ENCODE measurements around the gene CACHD1. TPM values are rescaled to one million over a fixed set of nuclear protein-coding genes. Genes with fewer than 3 reads are reported as not detected.

Gene CACHD1
- polyA plus RNA-seq, 2 of the 4 experiments (the other 2 are of a cell fraction), result 0.72 to 1.6 TPM

DNA sequence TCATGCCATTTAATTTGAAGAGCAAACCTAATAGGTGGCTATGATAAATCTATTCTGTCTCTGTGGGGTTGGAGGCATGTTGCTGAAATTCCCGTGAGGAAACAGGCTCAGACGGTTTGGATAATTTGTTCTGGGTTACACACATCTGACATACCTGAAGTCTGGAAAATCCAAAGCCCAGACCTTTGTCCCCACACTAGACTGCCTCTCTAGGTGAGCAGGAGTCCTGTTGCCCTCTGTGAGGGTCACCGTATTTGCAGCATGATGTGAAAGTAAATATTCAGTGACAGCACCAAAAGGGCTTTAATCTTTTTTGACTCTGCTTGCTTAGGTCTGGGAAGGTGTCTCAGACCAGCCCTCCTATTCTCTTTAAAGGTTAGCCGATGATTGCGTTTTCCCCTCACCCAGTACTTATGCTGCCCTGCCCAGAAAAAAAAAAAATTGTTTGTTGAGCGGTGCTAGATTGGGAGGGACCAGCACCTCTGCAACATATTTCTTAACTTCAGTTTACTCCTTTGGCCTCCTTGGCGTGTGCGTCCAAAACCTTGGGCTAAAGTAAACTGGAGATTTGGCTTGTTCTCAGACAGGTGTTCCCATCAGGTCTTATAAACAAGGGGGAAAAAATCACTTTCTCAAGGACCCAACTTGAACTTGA lies 67.0 kb downstream of the CACHD1 start:
- TF ChIP-seq HOXB13 (CRISPR knock-in tag; IDR thresholded peaks at IDR 0.05; ENCODE audit: low read depth) (no peak), FOSB (CRISPR knock-in tag; IDR thresholded peaks at IDR 0.05) (no peak), FOSL2 (IDR thresholded peaks at IDR 0.05) (no peak), FOSL2 (CRISPR knock-in tag; IDR thresholded peaks at IDR 0.05) (no peak), ESRRA (IDR thresholded peaks at IDR 0.05; ENCODE audit: borderline replicate concordance, low read length) (no peak), NPAS2 (CRISPR knock-in tag; IDR thresholded peaks at IDR 0.05; ENCODE audit: borderline replicate concordance) (no peak), ZSCAN20 (CRISPR knock-in tag; IDR thresholded peaks at IDR 0.05) (no peak), HOXB5 (CRISPR knock-in tag; IDR thresholded peaks at IDR 0.05) (no peak), TP53 (CRISPR knock-in tag; IDR thresholded peaks at IDR 0.05) (no peak)
- TF ChIP-seq, protein P1, sequence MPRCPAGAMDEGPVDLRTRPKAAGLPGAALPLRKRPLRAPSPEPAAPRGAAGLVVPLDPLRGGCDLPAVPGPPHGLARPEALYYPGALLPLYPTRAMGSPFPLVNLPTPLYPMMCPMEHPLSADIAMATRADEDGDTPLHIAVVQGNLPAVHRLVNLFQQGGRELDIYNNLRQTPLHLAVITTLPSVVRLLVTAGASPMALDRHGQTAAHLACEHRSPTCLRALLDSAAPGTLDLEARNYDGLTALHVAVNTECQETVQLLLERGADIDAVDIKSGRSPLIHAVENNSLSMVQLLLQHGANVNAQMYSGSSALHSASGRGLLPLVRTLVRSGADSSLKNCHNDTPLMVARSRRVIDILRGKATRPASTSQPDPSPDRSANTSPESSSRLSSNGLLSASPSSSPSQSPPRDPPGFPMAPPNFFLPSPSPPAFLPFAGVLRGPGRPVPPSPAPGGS (IDR thresholded peaks at IDR 0.05), result no peak
- TF ChIP-seq, protein P2, sequence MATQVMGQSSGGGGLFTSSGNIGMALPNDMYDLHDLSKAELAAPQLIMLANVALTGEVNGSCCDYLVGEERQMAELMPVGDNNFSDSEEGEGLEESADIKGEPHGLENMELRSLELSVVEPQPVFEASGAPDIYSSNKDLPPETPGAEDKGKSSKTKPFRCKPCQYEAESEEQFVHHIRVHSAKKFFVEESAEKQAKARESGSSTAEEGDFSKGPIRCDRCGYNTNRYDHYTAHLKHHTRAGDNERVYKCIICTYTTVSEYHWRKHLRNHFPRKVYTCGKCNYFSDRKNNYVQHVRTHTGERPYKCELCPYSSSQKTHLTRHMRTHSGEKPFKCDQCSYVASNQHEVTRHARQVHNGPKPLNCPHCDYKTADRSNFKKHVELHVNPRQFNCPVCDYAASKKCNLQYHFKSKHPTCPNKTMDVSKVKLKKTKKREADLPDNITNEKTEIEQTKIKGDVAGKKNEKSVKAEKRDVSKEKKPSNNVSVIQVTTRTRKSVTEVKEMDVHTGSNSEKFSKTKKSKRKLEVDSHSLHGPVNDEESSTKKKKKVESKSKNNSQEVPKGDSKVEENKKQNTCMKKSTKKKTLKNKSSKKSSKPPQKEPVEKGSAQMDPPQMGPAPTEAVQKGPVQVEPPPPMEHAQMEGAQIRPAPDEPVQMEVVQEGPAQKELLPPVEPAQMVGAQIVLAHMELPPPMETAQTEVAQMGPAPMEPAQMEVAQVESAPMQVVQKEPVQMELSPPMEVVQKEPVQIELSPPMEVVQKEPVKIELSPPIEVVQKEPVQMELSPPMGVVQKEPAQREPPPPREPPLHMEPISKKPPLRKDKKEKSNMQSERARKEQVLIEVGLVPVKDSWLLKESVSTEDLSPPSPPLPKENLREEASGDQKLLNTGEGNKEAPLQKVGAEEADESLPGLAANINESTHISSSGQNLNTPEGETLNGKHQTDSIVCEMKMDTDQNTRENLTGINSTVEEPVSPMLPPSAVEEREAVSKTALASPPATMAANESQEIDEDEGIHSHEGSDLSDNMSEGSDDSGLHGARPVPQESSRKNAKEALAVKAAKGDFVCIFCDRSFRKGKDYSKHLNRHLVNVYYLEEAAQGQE (IDR thresholded peaks at IDR 0.05), result no peak
- TF ChIP-seq, protein P3, sequence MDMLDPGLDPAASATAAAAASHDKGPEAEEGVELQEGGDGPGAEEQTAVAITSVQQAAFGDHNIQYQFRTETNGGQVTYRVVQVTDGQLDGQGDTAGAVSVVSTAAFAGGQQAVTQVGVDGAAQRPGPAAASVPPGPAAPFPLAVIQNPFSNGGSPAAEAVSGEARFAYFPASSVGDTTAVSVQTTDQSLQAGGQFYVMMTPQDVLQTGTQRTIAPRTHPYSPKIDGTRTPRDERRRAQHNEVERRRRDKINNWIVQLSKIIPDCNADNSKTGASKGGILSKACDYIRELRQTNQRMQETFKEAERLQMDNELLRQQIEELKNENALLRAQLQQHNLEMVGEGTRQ (IDR thresholded peaks at IDR 0.05), result no peak
- TF ChIP-seq, protein P4, sequence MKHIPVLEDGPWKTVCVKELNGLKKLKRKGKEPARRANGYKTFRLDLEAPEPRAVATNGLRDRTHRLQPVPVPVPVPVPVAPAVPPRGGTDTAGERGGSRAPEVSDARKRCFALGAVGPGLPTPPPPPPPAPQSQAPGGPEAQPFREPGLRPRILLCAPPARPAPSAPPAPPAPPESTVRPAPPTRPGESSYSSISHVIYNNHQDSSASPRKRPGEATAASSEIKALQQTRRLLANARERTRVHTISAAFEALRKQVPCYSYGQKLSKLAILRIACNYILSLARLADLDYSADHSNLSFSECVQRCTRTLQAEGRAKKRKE (CRISPR knock-in tag; IDR thresholded peaks at IDR 0.05; ENCODE audit: low read depth), result no peak
- H3K4me2 ChIP-seq, result no peak overlapping the region
- no peak for DNase-seq (ENCODE audit: low read depth in 1 of 2, low spot score in 1 of 2)
- 76% methylated on average over 8 of the region's 8 CpGs for WGBS (ENCODE audit: missing lambda C conversion rate)
- no peak overlapping the region for H3K4me3 ChIP-seq
- FAIRE-seq, result no peak
- H3K9me3 ChIP-seq, result no peaks in the 10 kb centered on the region
- no peaks in the 10 kb centered on the region for H3K4me1 ChIP-seq
- no peak for ATAC-seq
- CTCF ChIA-PET, result no interaction called here
- no peak overlapping the region for H3K27ac ChIP-seq
- POLR2A ChIA-PET, result no interaction called here

DNA sequence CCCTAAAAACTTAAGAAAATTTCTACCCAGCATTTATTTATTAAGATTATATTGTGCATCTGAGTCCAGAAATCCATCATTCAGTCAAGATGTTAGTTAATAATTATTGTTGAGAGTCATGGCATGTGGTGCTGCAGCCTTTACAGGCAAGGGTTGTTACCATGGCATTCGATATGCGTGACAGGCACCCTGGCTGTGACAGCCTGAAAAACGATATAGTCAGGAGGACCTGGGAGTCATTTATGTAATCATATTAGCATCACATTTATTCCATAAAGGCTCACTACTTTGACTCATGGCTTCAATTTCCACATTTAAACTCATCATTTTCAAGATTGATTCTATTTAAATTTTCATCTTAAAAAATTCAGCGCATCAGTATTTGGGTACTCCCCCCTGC lies 68.0 kb downstream of the CACHD1 start:
- POLR2A ChIA-PET, result no interaction called here
- H3K27ac ChIP-seq, result no peak overlapping the region
- no peak for DNase-seq (ENCODE audit: low read depth in 1 of 2, low spot score in 1 of 2)

DNA sequence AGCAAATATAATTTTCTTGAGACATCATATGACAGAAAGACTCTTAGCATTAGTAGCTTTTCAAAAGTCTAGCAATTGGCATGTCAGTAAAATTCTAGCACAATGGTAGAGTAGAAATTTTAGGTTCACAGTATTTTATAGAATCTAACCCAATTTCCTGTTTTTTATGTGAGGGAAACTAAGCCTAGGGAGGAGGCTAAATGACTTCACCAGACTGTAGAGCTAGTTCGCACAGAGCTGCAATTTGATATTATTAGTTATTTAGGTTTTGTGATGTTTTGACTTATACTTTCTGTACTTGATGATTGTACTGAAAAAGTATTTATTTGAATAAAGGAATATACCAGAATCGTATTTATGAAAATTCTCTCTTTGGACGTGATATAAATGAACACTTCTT lies 68.5 kb downstream of the CACHD1 start:
- Histone ChIP-seq H3K4me1 (no peaks in the 10 kb centered on the region), H3K27ac (no peak overlapping the region), H3K9me3 (no peaks in the 10 kb centered on the region), H3K4me3 (no peak overlapping the region), H3K4me2 (no peak overlapping the region)
- POLR2A ChIA-PET, result no interaction called here
- CTCF ChIA-PET, result no interaction called here
- 82% methylated on average over 3 of the region's 3 CpGs for WGBS (ENCODE audit: missing lambda C conversion rate)
- TF ChIP-seq, protein P5, sequence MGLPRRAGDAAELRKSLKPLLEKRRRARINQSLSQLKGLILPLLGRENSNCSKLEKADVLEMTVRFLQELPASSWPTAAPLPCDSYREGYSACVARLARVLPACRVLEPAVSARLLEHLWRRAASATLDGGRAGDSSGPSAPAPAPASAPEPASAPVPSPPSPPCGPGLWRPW (IDR thresholded peaks at IDR 0.05), result no peak
- TF ChIP-seq KDM1A (IDR thresholded peaks at IDR 0.05; ENCODE audit: low read depth) (no peak), HOXB5 (CRISPR knock-in tag; IDR thresholded peaks at IDR 0.05) (no peak), HOXB13 (CRISPR knock-in tag; IDR thresholded peaks at IDR 0.05; ENCODE audit: low read depth) (no peak), RNF2 (IDR thresholded peaks at IDR 0.05; ENCODE audit: borderline replicate concordance, low read depth) (no peak), TFCP2L1 (CRISPR knock-in tag; IDR thresholded peaks at IDR 0.05) (no peak), NFE2L2 (conservative IDR thresholded peaks at IDR 0.05; ENCODE audit: low read length) (no peak), HDAC2 (IDR thresholded peaks at IDR 0.05) (no peak)
- TF ChIP-seq, protein P6, sequence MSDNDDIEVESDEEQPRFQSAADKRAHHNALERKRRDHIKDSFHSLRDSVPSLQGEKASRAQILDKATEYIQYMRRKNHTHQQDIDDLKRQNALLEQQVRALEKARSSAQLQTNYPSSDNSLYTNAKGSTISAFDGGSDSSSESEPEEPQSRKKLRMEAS (IDR thresholded peaks at IDR 0.05), result no peak
- TF ChIP-seq, protein P7, sequence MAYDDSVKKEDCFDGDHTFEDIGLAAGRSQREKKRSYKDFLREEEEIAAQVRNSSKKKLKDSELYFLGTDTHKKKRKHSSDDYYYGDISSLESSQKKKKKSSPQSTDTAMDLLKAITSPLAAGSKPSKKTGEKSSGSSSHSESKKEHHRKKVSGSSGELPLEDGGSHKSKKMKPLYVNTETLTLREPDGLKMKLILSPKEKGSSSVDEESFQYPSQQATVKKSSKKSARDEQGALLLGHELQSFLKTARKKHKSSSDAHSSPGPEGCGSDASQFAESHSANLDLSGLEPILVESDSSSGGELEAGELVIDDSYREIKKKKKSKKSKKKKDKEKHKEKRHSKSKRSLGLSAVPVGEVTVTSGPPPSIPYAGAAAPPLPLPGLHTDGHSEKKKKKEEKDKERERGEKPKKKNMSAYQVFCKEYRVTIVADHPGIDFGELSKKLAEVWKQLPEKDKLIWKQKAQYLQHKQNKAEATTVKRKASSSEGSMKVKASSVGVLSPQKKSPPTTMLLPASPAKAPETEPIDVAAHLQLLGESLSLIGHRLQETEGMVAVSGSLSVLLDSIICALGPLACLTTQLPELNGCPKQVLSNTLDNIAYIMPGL (CRISPR knock-in tag; IDR thresholded peaks at IDR 0.05; ENCODE audit: borderline replicate concordance), result no peak
- TF ChIP-seq, protein P8, sequence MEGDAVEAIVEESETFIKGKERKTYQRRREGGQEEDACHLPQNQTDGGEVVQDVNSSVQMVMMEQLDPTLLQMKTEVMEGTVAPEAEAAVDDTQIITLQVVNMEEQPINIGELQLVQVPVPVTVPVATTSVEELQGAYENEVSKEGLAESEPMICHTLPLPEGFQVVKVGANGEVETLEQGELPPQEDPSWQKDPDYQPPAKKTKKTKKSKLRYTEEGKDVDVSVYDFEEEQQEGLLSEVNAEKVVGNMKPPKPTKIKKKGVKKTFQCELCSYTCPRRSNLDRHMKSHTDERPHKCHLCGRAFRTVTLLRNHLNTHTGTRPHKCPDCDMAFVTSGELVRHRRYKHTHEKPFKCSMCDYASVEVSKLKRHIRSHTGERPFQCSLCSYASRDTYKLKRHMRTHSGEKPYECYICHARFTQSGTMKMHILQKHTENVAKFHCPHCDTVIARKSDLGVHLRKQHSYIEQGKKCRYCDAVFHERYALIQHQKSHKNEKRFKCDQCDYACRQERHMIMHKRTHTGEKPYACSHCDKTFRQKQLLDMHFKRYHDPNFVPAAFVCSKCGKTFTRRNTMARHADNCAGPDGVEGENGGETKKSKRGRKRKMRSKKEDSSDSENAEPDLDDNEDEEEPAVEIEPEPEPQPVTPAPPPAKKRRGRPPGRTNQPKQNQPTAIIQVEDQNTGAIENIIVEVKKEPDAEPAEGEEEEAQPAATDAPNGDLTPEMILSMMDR (IDR thresholded peaks at IDR 0.05), result no peak
- FAIRE-seq (no peak), DNase-seq (ENCODE audit: low read depth in 1 of 2, low spot score in 1 of 2) (no peak), ATAC-seq (no peak)

More for the DNA sequence above, 68.0 kb downstream of the CACHD1 start:
- TF ChIP-seq EP300 (IDR thresholded peaks at IDR 0.05) (no peak), NFE2L2 (conservative IDR thresholded peaks at IDR 0.05; ENCODE audit: low read length) (no peak), RNF2 (IDR thresholded peaks at IDR 0.05; ENCODE audit: borderline replicate concordance, low read depth) (no peak)
- Histone ChIP-seq H3K4me1 (no peaks in the 10 kb centered on the region), H3K9me3 (no peaks in the 10 kb centered on the region), H3K4me2 (no peak overlapping the region), H3K4me3 (no peak overlapping the region)
- FAIRE-seq, result no peak
- ATAC-seq, result no peak
- CTCF ChIA-PET, result no interaction called here
- 77% methylated on average over 4 of the region's 4 CpGs for WGBS (ENCODE audit: missing lambda C conversion rate)
